NCI-H1105 treated with DMSO at 0.1 percent for 48 hours (cell line): ENCODE data around the gene DNM1.

ENCODE experiments used
- DNase-seq: peaks from one replicate; lab custom pipeline; 2025; lab: John Stamatoyannopoulos, UW

Gene DNM1

DNA sequence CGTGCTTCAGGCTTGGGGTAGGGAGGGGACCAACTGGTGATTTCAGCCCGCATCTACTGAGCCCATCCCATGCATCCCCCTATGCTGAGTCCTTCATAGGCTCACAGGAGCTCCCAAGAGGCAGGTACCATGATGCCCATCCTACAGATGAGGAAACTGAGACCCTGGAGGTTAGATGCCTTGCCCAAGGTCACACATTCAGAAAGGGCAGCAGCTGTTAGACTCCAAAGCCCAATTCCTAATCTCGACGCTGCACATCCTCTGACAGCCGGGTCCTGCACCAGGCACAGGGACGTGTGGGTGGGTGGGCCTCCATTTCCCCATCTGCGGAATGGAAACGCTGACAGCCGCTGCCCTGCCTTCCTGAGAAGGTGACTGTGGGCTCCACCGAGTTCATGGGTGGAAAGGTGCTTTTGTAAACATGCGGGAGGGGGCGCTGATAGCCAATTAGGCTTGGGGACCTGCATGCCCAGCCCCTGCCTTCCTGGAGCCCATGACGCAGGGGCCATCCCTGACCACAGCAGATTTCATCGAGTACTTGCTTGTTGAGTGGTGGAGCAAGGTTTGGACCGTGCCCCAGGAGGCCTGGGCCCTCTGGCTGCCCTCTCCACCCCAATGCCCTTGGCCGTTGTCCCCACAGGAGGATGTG, 2.2 kb downstream of the DNM1 start:
- no peak for DNase-seq

DNA sequence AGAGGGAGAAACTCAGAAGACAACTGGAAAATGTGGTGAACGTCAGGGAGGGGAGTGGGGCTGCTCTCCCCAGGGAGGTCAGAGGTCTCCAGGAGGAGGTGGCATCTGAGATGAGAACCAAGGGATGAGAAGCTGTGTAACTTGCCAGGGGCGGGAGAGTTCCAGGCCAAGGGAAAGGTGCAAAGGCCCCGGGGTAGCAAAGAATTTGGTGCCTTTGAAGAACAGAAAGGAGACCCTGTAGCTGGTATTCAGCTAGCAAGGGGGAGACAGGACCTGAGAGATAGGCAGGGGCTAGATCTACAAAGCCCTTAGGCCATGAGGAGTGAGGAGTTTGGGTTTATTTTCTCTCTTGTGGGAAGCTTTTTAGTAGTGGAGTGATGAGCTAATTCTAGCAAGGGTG, 3.3 kb downstream of the DNM1 start:
- DNase-seq: no peak

DNA sequence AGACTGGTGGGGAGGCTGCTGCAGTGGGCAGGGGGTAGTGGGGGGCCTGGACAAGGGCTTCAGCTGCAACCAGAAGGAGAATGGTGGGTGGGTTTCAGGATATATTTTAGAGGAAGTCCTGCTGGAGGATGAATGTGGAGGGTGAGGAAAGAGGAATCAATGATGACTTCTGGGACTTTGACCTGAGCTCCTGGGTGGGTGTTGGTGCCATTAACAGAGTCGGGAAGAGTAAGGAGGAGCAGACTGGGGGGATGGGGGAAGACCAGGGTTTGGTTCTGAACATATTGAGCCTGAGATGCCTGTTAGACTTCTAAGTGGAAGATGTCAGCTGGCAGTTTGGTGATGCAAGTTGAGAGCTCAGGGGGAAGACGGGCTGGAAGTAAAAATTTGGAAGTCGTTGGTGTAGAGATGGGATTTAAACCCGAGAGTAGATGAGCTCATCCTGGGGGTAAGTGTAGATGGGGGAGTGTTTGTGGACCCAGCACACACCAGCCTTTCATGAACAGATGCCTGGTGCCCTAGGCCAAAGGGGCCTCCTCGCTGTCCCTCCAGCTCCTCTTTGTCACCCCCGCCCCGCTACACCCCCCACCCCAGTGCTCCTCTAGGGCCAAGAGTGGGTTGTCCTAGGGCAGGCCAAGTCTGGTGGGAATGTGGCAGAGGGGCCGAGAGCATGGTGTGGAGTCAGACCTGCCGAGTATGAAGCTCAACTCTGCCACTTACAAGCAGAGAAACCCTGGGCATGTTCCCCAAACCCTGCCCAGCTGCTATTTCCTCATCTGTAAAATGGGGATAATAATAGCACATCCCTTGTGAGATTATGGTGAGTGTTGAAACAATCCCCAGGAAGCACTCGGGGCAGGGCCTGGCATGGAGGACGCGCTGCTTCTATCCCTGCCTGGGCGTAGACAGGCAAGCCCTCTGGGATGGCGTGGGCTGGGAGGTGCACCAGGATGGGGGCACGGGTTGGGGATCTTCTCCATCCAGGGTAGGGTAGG, 4.0 kb downstream of the DNM1 start:
- DNase-seq: no peak

DNA sequence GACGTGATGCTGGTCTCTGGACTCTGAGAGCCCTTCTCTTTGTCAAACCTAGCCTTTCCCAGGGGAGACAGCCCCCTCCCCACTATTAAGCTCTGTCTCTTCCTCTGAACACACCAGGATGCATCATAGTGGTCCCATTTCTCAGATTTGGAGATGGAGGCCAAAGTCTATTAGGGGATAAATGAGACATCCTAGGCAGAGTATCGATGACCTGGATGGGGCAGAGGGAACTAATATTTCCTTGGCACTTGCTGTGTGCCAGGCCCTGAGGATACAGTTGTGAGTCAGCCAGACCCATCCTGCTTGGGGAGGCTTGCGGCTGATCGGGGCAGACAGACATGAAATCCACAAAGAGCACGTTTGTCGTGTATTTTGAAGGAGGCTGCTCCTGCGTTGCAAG, 5.2 kb downstream of the DNM1 start:
- no peak for DNase-seq

DNA sequence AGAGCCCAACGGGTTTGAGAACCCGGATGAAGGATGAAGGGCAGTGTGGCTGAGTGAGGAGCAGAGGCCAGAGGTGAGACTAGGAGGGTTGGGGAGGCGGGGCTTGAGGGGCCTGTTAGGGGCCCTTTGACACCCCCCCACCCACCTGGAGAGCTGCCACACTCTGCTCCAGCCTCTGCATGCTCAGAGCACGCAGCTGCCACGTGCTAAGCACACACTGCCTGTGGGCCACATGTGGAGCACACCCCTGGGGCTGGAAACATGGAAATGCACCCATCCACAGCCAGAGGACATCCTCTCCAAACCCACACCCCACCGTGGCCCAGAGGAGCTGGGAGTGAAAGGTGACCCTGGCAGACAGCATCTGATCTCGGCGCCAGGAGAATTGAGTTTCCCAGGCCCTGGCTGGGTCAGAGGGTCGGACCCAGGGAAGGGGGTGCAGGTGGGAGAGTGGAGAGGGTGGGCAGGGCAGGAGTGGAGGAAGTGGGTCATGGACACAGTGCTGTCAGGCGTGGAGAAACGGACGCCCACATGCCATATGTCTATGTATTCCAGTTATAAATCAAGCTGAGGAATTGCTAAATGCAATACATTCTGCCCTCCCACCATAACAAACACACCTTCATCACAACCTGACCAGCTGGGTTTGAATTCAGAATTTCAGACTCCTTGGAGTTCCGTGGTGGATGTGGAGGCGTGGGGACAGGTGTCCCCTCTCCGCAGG, 5.9 kb downstream of the DNM1 start:
- DNase-seq: no peak

DNA sequence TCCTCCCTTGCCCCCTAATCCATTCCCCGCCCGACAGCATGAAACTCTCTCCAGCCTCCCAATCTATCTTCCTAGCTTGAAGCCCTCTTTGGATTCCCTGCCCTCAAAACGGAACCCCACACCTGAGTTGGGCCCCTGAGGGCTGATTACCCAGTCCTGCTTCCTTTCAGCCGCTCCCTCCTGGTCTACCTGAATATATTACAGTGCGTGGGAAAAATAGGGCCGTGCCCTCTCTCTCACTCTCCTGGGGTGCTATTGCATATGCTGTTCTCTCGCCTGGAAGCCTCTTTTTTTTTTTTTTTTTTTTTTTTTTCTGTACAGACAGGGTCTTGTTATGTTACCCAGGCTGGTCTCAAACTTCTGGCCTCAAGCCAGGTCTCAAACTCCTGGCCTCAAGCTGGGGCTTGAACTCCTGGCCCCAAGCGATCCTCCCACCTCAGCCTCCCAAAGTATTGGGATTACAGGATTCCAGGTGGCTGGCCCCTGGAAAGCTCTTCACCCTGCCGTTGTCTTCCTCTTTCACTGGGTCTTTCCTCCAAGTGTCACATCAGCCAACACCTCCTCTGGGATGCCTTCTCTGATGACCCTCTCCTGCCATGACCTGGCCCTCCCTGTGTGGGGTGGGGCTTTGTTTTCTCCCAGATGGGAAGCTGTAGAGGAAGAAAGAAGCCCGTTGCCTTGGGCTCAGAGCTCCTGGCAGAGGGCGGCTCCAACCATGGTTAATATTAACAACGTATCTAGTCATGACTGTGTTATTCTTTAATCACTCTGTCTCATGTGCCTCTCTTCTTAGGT, 8.2 kb downstream of the DNM1 start:
- DNase-seq: no peak

DNA sequence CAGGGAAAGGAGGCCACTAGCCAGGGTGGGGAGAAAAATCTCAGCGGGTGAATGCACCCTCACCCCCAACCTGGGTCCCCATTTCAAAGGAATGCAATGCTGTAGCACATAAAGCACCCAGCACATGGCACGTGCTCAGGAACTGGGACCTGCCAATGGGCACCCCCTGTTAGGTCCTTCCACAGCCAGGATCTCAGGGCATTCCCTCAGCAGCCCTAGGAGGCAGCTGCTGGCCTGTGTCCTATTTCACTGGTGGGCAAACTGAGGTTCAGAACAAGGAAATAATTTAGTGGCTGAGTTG, 8.8 kb downstream of the DNM1 start:
- no peak for DNase-seq

DNA sequence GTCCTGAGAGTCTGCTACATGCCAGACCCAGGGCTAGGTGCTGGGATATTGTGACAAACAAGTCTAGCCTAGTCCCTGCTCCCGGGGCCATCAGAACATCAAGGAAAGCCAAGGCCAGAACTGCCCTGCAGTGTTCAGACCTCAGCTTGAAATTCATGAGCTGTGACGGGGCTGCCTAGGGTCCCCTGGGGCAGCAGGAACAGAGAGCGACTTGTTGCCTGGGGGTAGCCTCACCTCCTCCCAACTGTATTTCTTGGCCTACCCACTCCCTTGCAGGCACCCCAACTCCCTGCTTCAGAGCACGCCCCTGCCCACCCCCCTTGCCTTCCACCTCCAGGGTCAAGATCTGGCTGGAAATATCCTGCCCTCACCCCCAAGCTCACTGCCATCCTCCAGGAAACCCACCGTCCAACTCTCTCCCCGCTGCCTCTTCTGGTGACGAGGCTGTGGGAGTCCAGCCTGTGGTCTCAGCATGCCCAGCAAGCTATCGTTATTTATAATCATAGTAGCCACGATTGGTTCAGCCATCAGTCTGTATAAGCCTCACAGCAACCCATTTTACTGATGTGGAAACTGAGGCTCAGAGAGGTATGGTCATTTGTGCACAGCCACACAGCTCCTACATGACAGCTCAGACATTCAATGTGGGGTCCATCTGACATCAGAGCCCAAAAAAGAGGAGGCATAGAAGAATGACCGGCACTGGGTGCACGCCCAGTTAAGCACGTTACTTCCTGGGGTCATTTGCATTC, 10.7 kb downstream of the DNM1 start:
- no peak for DNase-seq

DNA sequence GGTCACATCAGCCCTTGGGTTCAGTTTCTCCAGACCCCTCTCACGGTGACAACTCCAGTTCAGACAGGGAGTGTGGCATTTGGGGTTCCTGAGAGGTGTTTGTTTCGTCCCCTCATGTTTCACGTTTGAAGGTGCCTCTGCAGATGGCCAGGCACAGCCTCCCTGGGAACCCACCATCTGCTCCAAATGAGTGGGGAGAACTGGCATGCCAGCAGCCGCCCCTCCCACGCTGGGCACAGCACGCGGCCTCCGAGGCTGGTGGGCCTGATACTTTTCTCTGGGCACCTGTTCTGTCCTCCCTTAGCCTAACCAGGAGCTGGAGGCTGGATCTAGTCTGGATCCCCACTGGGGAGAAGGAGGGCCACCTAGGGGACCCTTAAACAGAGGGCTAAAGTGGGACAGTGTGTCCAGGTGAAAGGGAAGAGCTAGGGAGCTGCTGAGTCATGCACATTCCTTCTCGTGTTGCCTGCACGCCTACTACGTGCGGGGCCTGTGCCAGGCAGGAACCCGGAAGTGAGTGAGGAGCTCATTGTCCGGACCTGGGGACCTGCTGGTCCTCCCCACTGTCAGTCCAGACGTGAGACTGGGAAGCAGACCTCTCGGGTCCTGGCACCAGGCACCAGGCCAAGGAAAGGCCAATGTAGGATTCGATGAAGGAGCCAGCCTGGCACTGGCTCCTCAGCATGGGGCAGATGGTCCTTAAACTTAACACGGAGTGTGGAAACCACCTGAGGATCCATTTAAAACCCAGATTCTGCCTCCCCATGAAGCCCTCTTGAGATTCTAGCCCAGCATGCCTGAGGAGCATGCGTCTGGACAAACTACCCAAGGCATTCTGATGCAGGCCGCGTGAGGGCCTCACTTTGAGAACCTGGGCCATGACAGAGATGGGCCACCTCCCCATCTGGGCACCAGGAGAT, 11.7 kb downstream of the DNM1 start:
- DNase-seq: no peak

DNA sequence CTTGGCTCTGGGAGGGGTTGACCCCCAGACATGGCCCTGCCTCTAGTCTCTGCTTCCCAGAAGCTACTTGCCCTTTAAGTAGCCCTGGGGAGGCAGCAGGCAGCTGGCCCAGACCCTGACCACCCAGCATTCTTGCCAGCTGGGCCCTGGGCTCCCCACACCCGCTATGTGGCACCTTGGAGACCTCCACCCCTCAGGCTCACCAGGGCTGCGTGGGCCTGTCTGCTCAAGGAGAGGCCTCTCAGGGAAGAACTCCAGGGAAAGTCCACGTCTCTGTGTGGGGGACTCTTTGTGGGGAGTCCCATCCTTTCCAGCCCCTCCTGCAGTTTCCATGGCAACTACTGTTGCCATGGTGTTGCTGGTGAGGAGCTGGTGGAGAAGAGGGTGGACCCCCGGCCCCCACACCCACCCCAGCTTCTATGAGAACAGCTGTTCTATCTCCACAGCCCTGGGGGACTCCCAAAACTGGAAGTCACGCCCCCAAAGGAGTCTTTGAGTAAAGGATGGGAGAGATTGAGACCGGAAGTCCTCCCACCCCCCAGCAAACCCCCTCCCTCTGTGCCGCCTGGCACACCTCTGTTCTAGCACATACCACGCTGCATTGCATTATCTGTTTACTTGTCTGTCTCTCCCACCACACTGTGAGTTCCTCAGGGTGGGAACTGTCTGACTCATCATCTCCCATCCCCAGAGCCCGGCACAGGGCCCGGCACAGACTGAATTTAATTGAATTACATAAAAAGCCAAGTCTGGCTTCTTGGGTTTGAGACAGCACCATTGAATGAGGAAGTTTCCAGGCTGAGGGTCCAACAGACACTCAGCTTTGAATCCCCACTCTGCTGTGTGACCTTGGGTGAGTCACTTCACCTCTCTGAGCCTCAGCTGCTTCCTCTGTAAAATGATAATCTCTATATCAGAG, 12.6 kb downstream of the DNM1 start:
- DNase-seq: no peak

DNA sequence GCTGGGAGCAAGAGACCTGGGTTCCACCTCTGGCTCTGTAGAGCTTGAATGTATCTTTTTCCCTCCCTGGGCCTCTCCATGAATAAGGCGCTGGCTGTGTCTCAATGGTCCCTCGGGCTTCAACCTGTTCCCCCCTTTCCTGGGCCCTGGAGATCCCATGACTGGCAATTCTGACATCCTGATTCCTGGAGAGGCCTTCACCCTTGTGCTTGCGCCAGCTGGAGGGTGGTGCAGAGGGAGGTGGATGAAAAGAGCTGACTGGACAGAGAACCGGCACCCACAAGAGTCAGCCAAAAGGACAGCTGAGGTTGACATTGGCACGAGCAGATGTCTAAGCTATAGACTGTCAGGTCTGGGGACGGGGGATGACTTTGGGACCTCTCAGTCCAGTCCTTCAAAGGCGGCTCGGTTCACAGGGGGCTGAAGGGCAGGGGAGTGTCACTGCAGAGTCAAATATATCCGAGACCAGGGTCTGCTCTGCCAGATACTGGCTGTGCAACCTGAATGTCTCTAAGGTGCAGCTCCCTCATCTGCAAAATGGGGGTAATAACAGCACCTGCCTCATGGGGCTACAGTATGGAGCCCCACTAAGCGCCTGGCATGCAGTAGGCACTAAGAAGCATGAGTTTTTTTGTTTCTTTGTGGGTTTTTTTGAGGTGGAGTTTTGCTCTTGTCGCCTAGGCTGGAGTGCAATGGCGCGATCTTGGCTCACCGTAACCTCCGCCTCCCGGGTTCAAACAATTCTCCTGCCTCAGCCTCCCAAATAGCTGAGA, 13.8 kb downstream of the DNM1 start:
- no peak for DNase-seq

DNA sequence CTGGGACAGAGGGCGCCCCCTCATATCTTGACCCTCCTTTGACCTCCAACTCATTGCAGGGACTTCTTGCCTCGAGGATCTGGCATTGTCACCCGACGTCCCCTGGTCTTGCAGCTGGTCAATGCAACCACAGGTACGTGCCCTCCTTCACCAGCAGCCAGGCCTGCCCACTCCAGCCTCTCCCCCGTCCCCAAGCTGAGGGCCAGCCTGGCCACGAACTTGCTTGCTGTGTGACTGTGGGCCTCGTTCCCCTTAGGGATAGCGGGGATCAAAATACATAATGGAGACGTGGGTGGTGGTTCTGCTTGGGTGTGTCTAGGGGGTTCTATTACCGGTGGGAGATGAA, 15.0 kb downstream of the DNM1 start:
- DNase-seq: no peak

DNA sequence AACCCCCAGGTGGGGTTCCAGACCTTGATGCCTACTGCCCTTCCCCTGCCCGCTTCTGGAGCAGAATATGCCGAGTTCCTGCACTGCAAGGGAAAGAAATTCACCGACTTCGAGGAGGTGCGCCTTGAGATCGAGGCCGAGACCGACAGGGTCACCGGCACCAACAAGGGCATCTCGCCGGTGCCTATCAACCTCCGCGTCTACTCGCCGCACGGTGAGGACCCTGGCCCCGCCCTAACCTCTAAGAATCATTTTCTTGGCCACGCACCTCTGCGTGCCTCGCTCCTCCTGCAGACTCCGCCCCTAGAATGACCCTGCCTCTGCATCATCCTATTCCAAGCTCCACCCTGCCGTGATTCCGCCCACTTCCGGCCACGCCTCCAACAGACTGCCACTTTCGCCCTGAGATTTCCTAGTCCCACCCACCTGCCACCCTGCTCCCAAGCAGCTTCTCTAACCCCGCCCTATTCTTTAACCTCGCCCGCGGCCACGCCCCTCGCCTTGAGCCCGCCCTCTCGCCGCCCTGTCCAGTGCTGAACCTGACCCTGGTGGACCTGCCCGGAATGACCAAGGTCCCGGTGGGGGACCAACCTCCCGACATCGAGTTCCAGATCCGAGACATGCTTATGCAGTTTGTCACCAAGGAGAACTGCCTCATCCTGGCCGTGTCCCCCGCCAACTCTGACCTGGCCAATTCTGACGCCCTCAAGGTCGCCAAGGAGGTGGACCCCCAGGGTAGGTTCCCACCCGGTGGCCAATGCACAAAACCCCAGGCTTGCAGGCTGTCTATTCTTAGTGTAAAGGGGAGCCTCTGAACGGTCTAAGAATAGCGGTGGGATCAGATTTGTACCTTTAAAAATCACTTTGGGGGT, 15.6 kb downstream of the DNM1 start:
- peak; percentile 43 for DNase-seq

DNA sequence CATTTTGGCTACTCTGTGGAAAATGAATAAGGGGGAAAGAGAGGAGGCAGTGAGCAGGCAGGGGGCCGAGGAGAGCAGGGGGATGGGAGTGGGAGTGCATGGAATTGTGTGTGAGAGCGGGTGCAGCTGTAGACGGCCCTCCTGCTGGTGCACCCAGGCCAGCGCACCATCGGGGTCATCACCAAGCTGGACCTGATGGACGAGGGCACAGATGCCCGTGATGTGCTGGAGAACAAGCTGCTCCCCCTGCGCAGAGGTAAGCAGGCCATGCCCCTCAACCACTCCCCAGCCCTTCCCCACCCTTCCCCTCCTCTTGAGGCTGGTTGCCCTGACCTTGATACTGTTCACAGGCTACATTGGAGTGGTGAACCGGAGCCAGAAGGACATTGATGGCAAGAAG, 16.7 kb downstream of the DNM1 start:
- no peak for DNase-seq

DNA sequence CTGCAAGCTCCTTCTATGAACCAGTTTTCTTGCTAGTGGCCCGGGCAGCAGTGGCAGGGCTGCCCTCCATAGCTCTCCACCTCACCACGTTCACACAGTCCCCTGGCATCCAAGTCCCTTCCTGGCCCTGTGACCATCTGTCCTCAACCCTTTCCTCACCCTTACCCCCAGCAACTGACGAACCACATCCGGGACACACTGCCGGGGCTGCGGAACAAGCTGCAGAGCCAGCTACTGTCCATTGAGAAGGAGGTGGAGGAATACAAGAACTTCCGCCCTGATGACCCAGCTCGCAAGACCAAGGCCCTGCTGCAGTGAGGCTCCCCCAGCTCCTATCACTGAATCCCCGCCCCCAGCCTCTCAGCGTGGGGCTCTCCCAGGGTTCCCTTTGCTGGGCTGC, 18.8 kb downstream of the DNM1 start:
- DNase-seq: no peak

DNA sequence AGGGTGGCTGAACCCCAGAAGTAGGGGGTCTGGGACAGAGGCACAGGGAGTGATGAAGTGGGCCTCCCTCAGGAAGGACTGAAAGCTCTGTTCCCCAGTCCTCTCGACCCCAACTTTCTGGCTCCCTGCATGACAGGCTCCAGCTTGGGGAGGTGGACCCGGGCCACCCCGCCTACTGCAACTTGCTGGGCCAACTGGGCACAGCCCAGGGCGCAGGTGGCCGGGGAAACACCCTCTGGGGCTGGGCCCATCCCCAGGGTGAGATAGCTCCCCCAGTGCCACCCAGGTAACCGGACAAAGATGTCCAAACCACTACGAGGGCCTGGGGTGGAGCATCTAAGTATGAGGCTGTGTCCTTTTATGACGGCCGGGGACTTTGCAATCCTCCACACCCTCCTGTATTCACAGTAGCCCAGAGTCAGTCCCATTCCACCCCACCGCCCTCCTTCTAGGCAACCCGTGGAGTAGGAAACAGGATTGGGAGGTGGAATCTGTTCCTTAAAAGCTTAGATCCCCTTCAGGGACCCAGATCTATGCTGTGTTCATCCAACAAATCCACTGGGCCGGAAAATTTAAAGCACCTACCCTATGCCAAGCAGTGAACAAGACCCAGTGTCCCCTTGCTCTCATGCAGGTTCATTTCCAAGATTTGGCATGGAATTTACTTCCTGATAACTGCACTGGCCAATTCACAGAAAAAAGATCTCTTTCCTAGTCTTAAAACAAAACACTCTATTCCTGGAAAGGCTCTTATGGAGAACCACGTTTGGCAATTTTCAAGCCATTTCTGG, 19.9 kb downstream of the DNM1 start:
- no peak for DNase-seq

DNA sequence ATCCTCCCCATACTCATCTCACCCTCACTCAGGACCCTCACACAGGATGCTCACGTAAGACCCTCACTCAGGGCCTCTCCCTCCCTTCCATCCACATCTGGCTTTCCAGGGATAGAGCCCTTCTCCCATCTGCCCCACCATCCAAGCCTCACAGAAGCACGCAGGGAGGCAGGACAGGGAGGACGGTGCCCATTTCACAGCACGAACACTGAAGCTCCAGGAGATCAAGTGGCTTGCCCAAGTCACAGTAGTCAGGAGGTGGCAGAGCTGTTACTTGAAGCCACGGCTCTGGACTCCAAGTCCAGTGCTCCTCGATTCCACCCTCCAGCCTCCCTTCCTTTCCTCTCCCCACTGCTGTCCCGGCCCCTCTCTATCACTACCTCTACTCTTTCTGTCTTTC, 21.7 kb downstream of the DNM1 start:
- no peak for DNase-seq
